SIG-M5 treated with dmso at 0.1 percent for 504 hours (cell line): ENCODE measurements around the gene SETBP1.

Source experiments
- DNase-seq: peaks from one replicate; lab custom pipeline; 2025; ENCODE audit not compliant: unreplicated experiment; lab: John Stamatoyannopoulos, UW

SETBP1 gene

GRCh38 chr18:44730803-44731529 is 50.3 kb downstream of the SETBP1 start:
- no peak for DNase-seq

GRCh38 chr18:44731530-44732237 is 51.0 kb downstream of the SETBP1 start:
- peak; percentile 42 for DNase-seq

GRCh38 chr18:44732238-44732563 is 51.5 kb downstream of the SETBP1 start:
- no peak for DNase-seq

DNA sequence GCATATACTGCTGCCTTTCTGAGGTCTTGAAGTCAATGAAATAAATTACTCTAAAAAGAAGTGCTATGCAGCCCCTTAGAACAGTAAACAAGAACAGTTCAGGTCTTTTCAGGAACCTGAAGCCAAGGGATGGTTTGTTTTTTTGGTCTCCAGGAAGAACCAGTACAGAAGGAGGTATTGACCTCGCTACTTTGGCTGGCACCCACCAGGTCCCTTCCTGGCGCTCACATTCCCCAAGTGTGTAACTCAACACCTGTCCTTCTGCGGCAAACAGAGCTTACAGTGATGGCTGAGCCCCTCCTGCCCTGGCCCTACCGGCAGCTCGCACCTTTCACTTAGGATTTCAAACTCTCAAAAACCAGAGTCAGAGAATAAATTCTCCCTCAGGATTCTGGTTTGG is 51.9 kb downstream of the SETBP1 start:
- no peak for DNase-seq

GRCh38 chr18:44733069-44733753 is 52.5 kb downstream of the SETBP1 start:
- DNase-seq: peak; percentile 91

- DNase-seq: no peak
Observed at GRCh38 chr18:44733754-44734465, 53.2 kb downstream of the SETBP1 start.

- peak; percentile 72 for DNase-seq
Observed at GRCh38 chr18:44735096-44735495, 54.4 kb downstream of the SETBP1 start.

DNA sequence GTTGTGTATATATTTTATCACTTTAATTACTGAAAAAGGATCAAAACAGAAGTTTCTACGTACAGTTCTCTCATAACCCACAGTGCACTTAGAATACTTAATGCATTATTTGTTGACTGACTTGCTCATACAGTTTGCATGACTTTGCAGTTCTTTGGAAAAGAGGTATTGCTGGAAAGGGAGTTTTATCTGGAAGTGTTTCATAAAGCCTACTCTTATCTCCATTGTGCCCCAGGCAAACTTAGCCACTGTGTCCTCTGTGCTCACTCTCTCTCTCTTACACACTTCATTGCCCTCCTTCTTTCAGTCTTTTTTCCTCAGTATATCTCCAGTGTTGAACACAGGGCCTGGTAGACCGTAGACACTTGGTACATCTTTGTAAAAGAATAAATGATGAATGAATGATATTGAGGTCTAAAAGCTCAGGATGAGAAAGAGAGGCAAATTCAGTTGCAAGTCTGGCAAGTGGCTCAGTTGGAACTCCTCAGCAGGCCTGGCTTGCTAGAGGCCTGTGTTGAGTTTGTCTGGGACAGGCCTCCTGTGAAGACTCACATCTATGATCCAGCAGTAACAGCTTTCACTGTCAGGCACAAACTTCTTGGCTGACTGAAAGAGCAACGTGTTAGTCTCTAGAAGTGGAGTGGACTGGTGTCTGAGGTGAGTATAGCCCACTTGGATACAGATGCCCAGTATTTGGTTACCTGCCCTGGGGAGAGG is 56.1 kb downstream of the SETBP1 start:
- no peak for DNase-seq

DNA sequence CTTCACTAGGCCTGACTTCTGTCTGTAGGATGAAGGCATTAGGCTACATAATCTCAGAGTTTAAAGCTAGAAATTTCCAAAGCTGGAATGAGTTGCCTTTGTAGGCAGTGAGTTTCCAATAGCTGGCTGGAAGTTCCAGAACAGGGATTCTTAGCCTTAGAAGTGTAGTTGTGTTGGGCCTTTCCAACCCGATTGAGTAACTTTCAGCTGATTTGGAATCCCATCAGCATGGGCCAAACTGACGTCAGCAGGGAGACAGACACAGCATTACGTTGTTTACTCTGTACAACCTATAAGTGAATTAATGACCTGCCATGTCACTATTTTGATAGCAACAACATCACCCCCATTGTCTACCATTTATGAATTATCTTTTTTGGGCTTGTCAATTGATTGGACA is 56.9 kb downstream of the SETBP1 start:
- DNase-seq: no peak

- DNase-seq: no peak
Observed at GRCh38 chr18:44740000-44740399, 59.3 kb downstream of the SETBP1 start.

DNA sequence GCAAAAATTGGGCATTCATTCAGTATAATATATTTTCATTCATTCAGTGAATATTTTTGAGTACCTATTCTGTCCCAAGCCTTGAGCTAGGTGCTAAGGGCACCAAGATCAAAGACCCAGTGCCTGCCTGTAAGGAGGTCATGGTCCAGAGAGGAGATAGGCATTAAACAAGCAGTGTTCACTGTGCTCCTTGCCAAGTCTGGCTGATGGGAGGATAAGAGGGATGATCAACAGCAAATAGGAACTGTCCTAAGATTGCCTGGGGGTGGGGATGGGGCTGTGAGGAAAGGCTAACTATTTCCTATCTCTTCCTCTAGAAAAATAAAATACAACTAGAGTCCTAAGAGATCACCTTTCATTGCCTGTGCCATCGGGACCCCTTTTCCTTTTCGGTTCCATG is 60.4 kb downstream of the SETBP1 start:
- DNase-seq: no peak

DNA sequence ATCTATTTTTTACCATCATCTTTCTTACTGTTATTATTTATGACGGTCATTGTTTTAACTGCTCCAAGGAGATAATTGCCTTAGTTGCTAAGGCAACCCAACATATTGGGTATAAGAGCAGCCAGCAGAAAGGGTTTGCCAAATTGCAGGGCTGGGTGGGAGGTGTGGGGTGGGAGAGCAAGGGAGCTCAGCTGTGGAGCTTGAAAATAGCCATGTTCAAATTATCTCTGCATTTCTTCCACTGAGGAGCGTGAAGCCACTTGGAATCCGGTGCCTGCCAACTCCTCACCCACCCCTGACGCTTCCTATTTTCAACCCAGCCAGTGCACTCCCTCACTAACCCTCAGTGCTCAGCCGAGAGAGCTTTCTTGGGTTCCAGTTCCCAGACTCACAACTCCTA is 60.8 kb downstream of the SETBP1 start:
- DNase-seq: no peak

- DNase-seq: no peak
Observed at GRCh38 chr18:44742126-44742525, 61.4 kb downstream of the SETBP1 start.

DNA sequence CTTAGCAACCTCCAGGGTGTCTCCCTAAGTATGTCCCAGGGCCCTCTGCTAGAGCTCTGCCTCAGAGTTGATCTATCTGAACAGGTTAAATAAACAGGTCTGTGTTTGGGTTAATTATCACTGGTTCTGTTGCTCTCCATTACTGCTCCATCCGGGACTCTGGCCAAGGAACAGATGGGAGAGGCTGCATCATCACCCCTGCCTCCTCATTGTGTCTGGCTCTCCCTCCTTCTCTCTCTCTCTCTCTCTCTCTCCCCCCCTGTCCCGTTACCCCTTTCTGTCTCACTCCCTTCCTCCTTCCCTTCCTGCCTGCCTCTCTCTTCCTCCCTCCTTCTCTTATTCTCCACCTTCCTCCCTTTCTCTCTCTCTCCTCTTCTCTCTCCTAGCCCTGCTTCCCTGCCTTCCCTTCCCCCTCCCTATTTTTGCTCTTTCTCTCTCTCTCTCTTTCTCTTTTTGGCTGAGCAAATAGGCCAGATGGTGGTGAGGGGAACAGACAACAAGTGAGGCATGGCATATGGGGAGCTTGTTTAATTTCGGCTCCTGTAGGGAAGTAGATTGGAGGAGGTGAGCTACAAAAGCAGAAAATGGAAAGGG is 62.1 kb downstream of the SETBP1 start:
- no peak for DNase-seq

GRCh38 chr18:44743631-44744030 is 62.9 kb downstream of the SETBP1 start:
- DNase-seq: no peak

GRCh38 chr18:44744161-44745121 is 63.8 kb downstream of the SETBP1 start:
- DNase-seq: no peak

GRCh38 chr18:44747157-44747556 is 66.5 kb downstream of the SETBP1 start:
- DNase-seq: no peak

- no peak for DNase-seq
Observed at GRCh38 chr18:44748582-44748981, 67.9 kb downstream of the SETBP1 start.

DNA sequence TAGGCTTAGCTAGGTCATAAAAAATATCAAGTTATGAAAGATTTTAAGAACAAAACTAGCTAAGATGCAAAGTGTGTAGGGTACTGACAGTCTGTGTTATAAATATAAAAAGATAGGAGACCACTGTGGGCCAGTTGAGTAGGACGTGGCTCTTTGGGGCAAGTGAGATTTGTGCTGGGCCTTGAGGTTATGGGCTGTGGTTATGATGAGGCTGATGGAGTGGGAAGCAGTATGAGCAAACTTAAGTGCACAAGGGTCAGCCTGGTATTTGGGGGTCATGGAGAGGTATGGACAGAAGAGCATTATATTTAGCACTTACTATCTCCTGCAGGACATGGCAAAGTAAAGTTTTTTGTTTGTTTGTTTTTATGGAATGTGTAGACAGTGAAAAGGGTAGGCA is 70.1 kb downstream of the SETBP1 start:
- DNase-seq: no peak
